Fibroblast of peridontal ligament (primary cell): Measurements from ENCODE around the gene AKT1S1.

ENCODE experiments used
- DNase-seq: peaks from one replicate; pipeline ENCODE4 v3.0.0-alpha.2; 2010; ENCODE audit errors: extremely low read depth

The AKT1S1 gene

GRCh38 chr19:49907745-49908446, 30.7 kb upstream of the AKT1S1 start:
- no peak for DNase-seq

- DNase-seq = no peak
Measured at GRCh38 chr19:49906879-49907564, 29.9 kb upstream of the AKT1S1 start.

- no peak for DNase-seq
Measured at GRCh38 chr19:49904136-49904535, 27.0 kb upstream of the AKT1S1 start.

GRCh38 chr19:49896863-49897621, 19.9 kb upstream of the AKT1S1 start, which contains the start of gene IL4I1:
IL4I1 (minus strand) TSS chr19:49896887; CDS start chr19:49896160, 727 bp downstream.
- peak; percentile 17 for DNase-seq

- DNase-seq = no peak
Measured at GRCh38 chr19:49895566-49896297, 18.6 kb upstream of the AKT1S1 start.

- DNase-seq = no peak
Measured at GRCh38 chr19:49894879-49895565, 17.9 kb upstream of the AKT1S1 start.

- DNase-seq = no peak
Measured at GRCh38 chr19:49894011-49894664, 17.0 kb upstream of the AKT1S1 start.

GRCh38 chr19:49892716-49893115, 15.6 kb upstream of the AKT1S1 start:
- DNase-seq = no peak

GRCh38 chr19:49891393-49891792, 14.2 kb upstream of the AKT1S1 start:
- no peak for DNase-seq

GRCh38 chr19:49890349-49891311, 13.5 kb upstream of the AKT1S1 start:
- no peak for DNase-seq

GRCh38 chr19:49889687-49890348, 12.7 kb upstream of the AKT1S1 start:
- DNase-seq = peak; percentile 36

GRCh38 chr19:49889038-49889686, 12.0 kb upstream of the AKT1S1 start:
- DNase-seq = no peak

- DNase-seq = no peak
Measured at GRCh38 chr19:49888510-49888824, 11.3 kb upstream of the AKT1S1 start.

GRCh38 chr19:49887665-49888509, 10.7 kb upstream of the AKT1S1 start:
- no peak for DNase-seq

GRCh38 chr19:49887037-49887664, 10.0 kb upstream of the AKT1S1 start:
- DNase-seq = no peak

- DNase-seq = no peak
Measured at GRCh38 chr19:49884760-49885159, 7.6 kb upstream of the AKT1S1 start.

- DNase-seq = no peak
Measured at GRCh38 chr19:49884109-49884508, 7.0 kb upstream of the AKT1S1 start.
